Thymus (tissue), 11 donors: ENCODE measurements around the gene GALNT10. TPM values are rescaled to one million over a fixed set of nuclear protein-coding genes. Genes with fewer than 3 reads are reported as not detected.
A peak's percentile ranks its signal among the peaks of the same experiment; 100 is the strongest.

ENCODE experiments used
- DNase-seq, 9 donors: peaks; one replicate each; pipeline ENCODE4 v3.0.0-alpha.2; 2013; ENCODE audit warnings: low spot score in 9 of 9, low read depth in 6 of 9, missing footprints in 1 of 9
- H3K27ac ChIP-seq, 2 donors: one replicate each; pipeline ENCODE4 v1.5.1; 2013; ENCODE audit warnings: control low read depth in 1 of 2, low read depth in 1 of 2, low read length in 1 of 2, mild to moderate bottlenecking in 1 of 2, moderate library complexity in 1 of 2
- H3K27me3 ChIP-seq, 2 donors: one replicate each; pipeline ENCODE4 v1.5.1; 2013; ENCODE audit warnings: low read length in 1 of 2; ENCODE audit not compliant: control insufficient read depth in 2 of 2, insufficient read depth in 1 of 2
- H3K36me3 ChIP-seq, 2 donors: one replicate each; pipeline ENCODE4 v1.5.1; 2013; ENCODE audit warnings: low read length in 1 of 2, mild to moderate bottlenecking in 1 of 2, moderate library complexity in 1 of 2; ENCODE audit not compliant: control insufficient read depth in 2 of 2, insufficient read depth in 2 of 2
- H3K4me1 ChIP-seq, 2 donors: one replicate each; pipeline ENCODE4 v1.5.1; 2013; ENCODE audit warnings: low read length in 2 of 2; ENCODE audit not compliant: control insufficient read depth in 2 of 2, insufficient read depth in 2 of 2
- H3K4me3 ChIP-seq, 2 donors: one replicate each; pipeline ENCODE4 v1.5.1; 2013; ENCODE audit warnings: low read length in 2 of 2, control low read depth in 1 of 2, mild to moderate bottlenecking in 1 of 2
- H3K9me3 ChIP-seq, 2 donors: one replicate each; pipeline ENCODE4 v1.5.1; 2013; ENCODE audit warnings: low read length in 1 of 2, mild to moderate bottlenecking in 1 of 2; ENCODE audit not compliant: control insufficient read depth in 2 of 2, insufficient read depth in 1 of 2
- WGBS: extraction: QIAGEN DNeasy Blood & Tissue Kit; methylation state at CpG from one replicate; pipeline ENCODE4 v1.1.7; 2013; 5-methylcytosine and 5-hydroxymethylcytosine counted together
- polyA plus RNA-seq: library from polyadenylated mRNA; stranded (reverse); fragments of 200-250 nt; gene quantifications from one replicate; pipeline ENCODE4 v1.2.3, GENCODE V29; 2013
- total RNA-seq: library from RNA; stranded (reverse); fragments of 120-200 nt; gene quantifications from one replicate; pipeline ENCODE4 v1.2.4, GENCODE V29; 2013
- donor health status: healthy.

Gene GALNT10
- total and polyA plus RNA-seq, 2 donors, result 8.7 to 9.7 TPM

DNA sequence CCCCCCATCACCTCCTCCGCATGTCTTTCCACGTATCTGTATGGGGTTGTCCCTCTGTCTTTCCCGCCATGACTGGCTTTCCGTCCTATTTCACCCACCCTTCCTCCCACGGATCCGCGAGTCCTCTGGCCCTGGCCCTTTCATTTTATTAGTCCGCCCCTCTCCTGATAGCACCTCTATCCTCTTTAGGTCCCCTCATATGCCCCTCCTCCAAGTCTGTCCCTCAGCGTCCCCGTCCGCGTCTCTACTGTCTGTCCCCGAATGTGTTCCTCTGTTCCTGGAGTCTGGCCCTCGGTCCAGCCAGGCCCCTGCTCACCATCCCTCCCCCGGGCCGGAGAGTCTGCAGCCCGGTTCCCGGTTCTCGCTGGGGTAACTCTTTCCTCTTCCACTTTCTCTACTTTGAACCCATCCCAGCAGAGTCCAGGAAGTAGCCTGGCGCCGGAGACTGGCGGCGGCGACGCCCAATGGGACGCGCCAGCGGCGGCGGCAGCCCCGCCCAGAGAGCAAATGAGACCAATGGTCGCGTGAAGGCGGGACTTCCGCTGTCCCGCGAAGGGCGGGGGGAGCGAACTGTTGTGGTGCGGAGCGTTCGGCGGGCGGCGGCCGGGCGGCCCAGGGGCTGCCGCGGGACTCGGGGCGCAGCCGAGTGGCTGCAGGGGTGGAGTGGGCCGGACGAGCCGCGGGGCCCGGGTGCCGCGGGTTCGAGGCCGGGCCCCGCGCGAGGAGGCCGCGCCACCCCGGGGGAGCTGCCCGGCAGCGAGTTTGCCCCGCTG, 255.1 kb downstream of the GALNT10 start, which contains the start of gene SAP30L:
Gene SAP30L (plus strand): TSS at position 576 of the 773 bp plus-strand sequence. CDS start 608 bp downstream, outside the sequence.
- Histone ChIP-seq H3K4me1 (peaks cover 14 to 19% of the 10 kb centered on the region in 2 donors), H3K4me3 (peak within 1 kb of the TSS; percentile 82 to 95), H3K9me3 (no peaks in the 10 kb centered on the region), H3K27me3 (no peaks in the 10 kb centered on the region), H3K27ac (peak within 1 kb of the TSS; percentile 5 to 68), H3K36me3 (peaks cover 13 to 24% of the 10 kb centered on the region in 2 donors)
- under 1% methylated on average over 70 of the region's 70 CpGs for WGBS
- peak; percentile 86 to 97 (median 93) for DNase-seq

DNA sequence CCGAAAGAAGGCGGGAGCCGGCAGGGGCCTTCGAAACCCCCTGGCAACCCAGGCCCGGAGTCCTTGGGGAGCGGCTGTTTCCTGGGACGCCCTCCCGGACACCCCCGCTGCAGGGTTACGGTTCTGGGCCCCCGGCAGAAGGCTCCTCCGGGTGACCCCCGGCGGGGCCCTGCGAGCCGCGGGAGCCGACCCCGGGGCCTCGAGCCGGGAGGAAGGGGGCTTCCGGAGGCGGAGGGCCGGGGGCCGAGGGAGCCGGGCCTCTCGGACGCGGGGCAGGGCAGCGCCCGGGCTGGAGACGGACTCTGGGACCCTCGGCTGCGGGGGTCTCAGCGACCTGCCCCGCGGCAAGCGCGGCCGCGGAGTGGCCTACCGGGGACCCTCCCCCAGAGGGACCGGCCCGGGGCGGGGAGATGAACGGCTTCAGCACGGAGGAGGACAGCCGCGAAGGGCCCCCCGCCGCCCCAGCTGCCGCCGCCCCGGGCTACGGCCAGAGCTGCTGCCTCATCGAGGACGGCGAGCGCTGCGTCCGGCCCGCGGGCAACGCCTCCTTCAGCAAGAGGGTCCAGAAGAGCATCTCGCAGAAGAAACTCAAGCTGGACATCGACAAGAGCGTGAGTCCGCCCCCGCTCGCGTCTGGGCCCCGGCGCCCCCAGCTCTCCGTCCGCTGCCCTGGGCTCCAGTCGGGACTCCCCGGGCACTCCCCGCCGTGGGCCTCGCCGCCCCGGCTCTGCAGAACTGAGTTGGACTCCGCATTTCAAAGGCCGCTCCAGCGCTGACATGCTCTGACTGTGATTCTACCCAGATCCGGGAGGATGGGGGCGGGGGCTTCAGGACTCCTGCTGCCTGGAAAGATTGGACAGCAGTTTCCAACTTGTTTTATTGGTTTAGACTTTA, 255.9 kb downstream of the GALNT10 start:
- Histone ChIP-seq H3K4me3 (peak overlapping the region; percentile 67 to 95), H3K4me1 (peaks cover 14 to 19% of the 10 kb centered on the region in 2 donors), H3K9me3 (no peaks in the 10 kb centered on the region), H3K27ac (peak overlapping the region in 1 of 2 donors; percentile 68), H3K36me3 (peaks cover 11 to 24% of the 10 kb centered on the region in 2 donors), H3K27me3 (no peaks in the 10 kb centered on the region)
- under 1% methylated on average over 87 of the region's 87 CpGs for WGBS
- DNase-seq, result peak in 4 of 9 donors; percentile 13 to 49 (median 18)

GRCh38 chr5:154447089-154447725, 256.7 kb downstream of the GALNT10 start:
- Histone ChIP-seq H3K36me3 (peaks cover 12 to 25% of the 10 kb centered on the region in 2 donors), H3K4me3 (peak overlapping the region; percentile 67 to 95), H3K27ac (no peak overlapping the region), H3K27me3 (no peaks in the 10 kb centered on the region), H3K4me1 (peaks cover 14 to 19% of the 10 kb centered on the region in 2 donors), H3K9me3 (no peaks in the 10 kb centered on the region)
- 25% methylated on average over 10 of the region's 10 CpGs for WGBS
- peak in 2 of 9 donors; percentile 7 to 31 for DNase-seq

DNA sequence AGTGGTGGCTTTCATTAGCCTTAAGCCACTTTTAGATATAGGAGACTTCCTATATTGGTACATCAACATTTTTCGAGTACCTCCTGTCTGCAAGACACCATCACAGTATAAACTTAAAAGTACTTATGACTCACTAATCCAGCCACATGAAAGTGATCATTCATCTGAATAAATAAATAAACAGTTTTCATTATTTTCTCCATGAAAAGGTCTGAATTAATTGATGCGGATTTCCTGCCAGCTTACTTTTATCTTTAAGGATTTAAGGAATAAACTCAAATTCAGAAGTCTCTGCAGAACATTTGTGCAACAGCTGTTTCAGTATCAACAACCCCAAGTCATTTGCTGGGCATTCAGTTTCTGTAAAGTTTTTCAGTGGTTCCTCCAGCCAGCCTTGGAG, 259.3 kb downstream of the GALNT10 start:
- no peak overlapping the region for H3K4me3 ChIP-seq
- H3K27ac ChIP-seq, result no peak overlapping the region
- WGBS, result 94% methylated on average over 2 of the region's 2 CpGs
- DNase-seq, result no peak
- H3K27me3 ChIP-seq, result no peaks in the 10 kb centered on the region
- peaks cover 10 to 15% of the 10 kb centered on the region in 2 donors for H3K4me1 ChIP-seq
- H3K9me3 ChIP-seq, result no peaks in the 10 kb centered on the region
- H3K36me3 ChIP-seq, result peaks cover 31 to 47% of the 10 kb centered on the region in 2 donors

DNA sequence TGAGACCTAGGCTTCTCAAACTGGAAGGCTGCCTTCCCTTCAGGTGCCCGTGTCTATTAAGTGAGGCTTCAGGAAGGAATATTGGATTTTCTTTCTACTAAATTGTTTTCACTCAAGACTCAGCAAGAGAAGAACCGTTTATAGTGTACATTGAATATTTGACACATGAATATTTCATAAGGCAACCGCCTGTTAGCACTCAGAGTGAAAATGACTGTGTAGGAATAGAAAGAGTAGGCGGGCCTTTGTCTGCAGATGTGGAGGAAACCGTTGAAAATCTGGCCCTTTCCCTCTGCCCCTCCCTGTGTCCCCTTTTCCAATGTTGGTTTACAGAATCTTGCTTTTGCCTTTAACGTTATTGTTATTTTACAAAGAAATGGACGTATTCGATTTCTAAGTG, 261.4 kb downstream of the GALNT10 start:
- Histone ChIP-seq H3K27ac (no peak overlapping the region), H3K9me3 (no peaks in the 10 kb centered on the region), H3K36me3 (peaks cover 46 to 68% of the 10 kb centered on the region in 2 donors), H3K27me3 (no peaks in the 10 kb centered on the region), H3K4me1 (peaks cover 6 to 9% of the 10 kb centered on the region in 2 donors), H3K4me3 (no peak overlapping the region)
- DNase-seq, result no peak
- WGBS, result 95% methylated on average over 8 of the region's 8 CpGs

- Histone ChIP-seq H3K9me3 (no peaks in the 10 kb centered on the region), H3K27ac (no peak overlapping the region), H3K4me1 (no peaks in the 10 kb centered on the region), H3K36me3 (peaks cover 69 to 85% of the 10 kb centered on the region in 2 donors), H3K4me3 (no peak overlapping the region), H3K27me3 (no peaks in the 10 kb centered on the region)
- WGBS, result 98% methylated on average over 5 of the region's 5 CpGs
- DNase-seq, result no peak
These were observed 265.1 kb downstream of the GALNT10 start for GRCh38 chr5:154455585-154455984.

- H3K36me3 ChIP-seq, result peaks cover 70 to 77% of the 10 kb centered on the region in 2 donors
- DNase-seq, result no peak
- H3K4me1 ChIP-seq, result no peaks in the 10 kb centered on the region
- H3K9me3 ChIP-seq, result no peaks in the 10 kb centered on the region
- 76% methylated on average over 3 of the region's 3 CpGs for WGBS
- no peak overlapping the region for H3K27ac ChIP-seq
- no peaks in the 10 kb centered on the region for H3K27me3 ChIP-seq
- H3K4me3 ChIP-seq, result no peak overlapping the region
These were observed 266.0 kb downstream of the GALNT10 start for GRCh38 chr5:154456540-154456939.

DNA sequence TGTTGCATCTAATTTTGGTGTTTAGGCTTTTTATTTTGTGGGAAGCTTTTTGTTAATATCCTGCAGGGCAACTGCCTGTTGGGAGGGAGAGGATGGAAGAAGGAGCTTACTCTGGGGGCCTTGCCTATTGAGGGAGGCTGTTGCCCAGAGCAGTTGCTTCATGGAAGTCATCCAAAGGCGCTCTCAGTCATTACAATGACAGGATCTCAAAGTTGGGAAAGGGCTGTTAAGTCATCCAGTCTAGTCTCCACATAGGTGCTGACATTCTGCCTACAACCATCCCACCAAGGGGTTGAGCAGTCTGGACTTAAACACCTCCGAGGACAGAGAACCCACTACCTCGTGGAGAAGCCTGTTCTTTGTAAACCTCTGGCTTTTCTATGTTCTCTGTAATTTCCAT, 268.5 kb downstream of the GALNT10 start:
- no peak for DNase-seq
- Histone ChIP-seq H3K27me3 (no peaks in the 10 kb centered on the region), H3K36me3 (peaks cover 49 to 53% of the 10 kb centered on the region in 2 donors), H3K4me1 (no peaks in the 10 kb centered on the region), H3K9me3 (no peaks in the 10 kb centered on the region), H3K4me3 (no peak overlapping the region), H3K27ac (no peak overlapping the region)
- WGBS, result 91% methylated on average over 3 of the region's 3 CpGs
